HCT116 (cell line): ENCODE results near the gene SDF2L1. TPM values are rescaled to one million over a fixed set of nuclear protein-coding genes. Genes with fewer than 3 reads are reported as not detected.

Experiments used
- ATAC-seq: fragments of 200-7000 bp; cut with Tn5 transposase; 2 replicates; pipeline ENCODE4 v1.9.1; 2020; ENCODE audit warnings: mild to moderate bottlenecking, moderate library complexity
- BruUV-seq: library from RNA; stranded (reverse); fragments of 400-500 nt; replicated peaks from 2 replicates; lab custom pipeline; 2021; lab: Mats Ljungman, UMichigan
- CTCF ChIA-PET: fragments of 300-600 bp; sonication (Branson Sonifier 250); formaldehyde crosslinking; loops from one replicate; lab custom pipeline; 2021; ENCODE audit warnings: antibody characterized with exemption; lab: Charles Lee
- POLR2A ChIA-PET: fragments of 300-600, 350-600 bp; sonication (Branson Sonifier 250); formaldehyde crosslinking; loops from one replicate; lab custom pipeline; 2021; ENCODE audit warnings: antibody characterized with exemption; lab: Charles Lee
- RAD21 ChIA-PET, 2 experiments: fragments of 300-600 bp; sonication (Branson Sonifier 250); formaldehyde crosslinking; loops; one replicate each; lab custom pipeline; 2023; ENCODE audit warnings: low total read pairs in 2 of 2; ENCODE audit not compliant: uncharacterized antibody in 2 of 2, unreplicated experiment in 2 of 2, low non-redundant PET in 1 of 2; lab: Charles Lee
- DNase-seq: peaks from one replicate; pipeline ENCODE4 v3.0.0-alpha.2; 2010; ENCODE audit warnings: low read depth, low spot score
- H2AFZ ChIP-seq: fragments of 200-600 bp; shearing (Covaris generic), sonication (generic); 2 replicates; pipeline ENCODE4 v1.6.1; 2017; ENCODE audit warnings: low read depth, mixed run types, mixed read lengths, antibody characterized with exemption, low read length; ENCODE audit not compliant: poor library complexity, severe bottlenecking
- H3K27ac ChIP-seq: 2 replicates; pipeline ENCODE4 v1.5.1; 2012; ENCODE audit warnings: low read depth, low read length
- H3K27me3 ChIP-seq: fragments of 200-600 bp; sonication (generic); 2 replicates; pipeline ENCODE4 v1.6.1; 2016; ENCODE audit warnings: mixed run types, low read length, mixed read lengths; ENCODE audit not compliant: insufficient read depth
- H3K36me3 ChIP-seq, 2 experiments: fragments of 200-500 bp in 1 of 2; fragments of 200-600 bp in 1 of 2; sonication (Bioruptor generic) in 1 of 2; sonication (generic) in 1 of 2; 2 replicates each; pipeline versions ENCODE4 v1.5.1 to v1.6.1; 2014 to 2016; ENCODE audit warnings: low read length in 2 of 2, inconsistent platforms in 1 of 2, mixed read lengths in 1 of 2, mixed run types in 1 of 2; ENCODE audit not compliant: insufficient read depth in 2 of 2, control insufficient read depth in 1 of 2
- H3K4me1 ChIP-seq, 2 experiments: fragments of 200-600 bp in 1 of 2; sonication (generic) in 1 of 2; 2 replicates each; pipeline versions ENCODE4 v1.5.1 to v1.6.1; 2012 to 2017; ENCODE audit warnings: low read length in 2 of 2, inconsistent platforms in 1 of 2, mild to moderate bottlenecking in 1 of 2, mixed read lengths in 1 of 2, mixed run types in 1 of 2, moderate library complexity in 1 of 2; ENCODE audit not compliant: insufficient read depth in 2 of 2, control insufficient read depth in 1 of 2
- H3K4me2 ChIP-seq: fragments of 200-600 bp; sonication (generic); 2 replicates; pipeline ENCODE4 v1.6.1; 2017; ENCODE audit warnings: mixed run types, low read length, mixed read lengths
- H3K4me3 ChIP-seq, 2 experiments: fragments of 200-600 bp in 1 of 2; sonication (generic) in 1 of 2; replicated peaks in 1 of 2; 2 replicates each; pipeline ENCODE4 v1.5.1; 2011 to 2016; ENCODE audit warnings: low read length in 2 of 2, control low read depth in 1 of 2, low read depth in 1 of 2, mild to moderate bottlenecking in 1 of 2, mixed read lengths in 1 of 2, mixed run types in 1 of 2
- H3K79me2 ChIP-seq: fragments of 200-600 bp; sonication (generic); 2 replicates; pipeline ENCODE4 v1.6.1; 2017; ENCODE audit warnings: mild to moderate bottlenecking, mixed run types, low read length, moderate library complexity, mixed read lengths; ENCODE audit not compliant: insufficient read depth
- H3K9ac ChIP-seq: fragments of 200-600 bp; sonication (generic); 2 replicates; pipeline ENCODE4 v1.6.1; 2016; ENCODE audit warnings: low read length, mixed read lengths
- H3K9me2 ChIP-seq: fragments of 200-600 bp; sonication (generic), shearing (Covaris generic); 2 replicates; pipeline ENCODE4 v1.6.1; 2017; ENCODE audit warnings: mixed run types, mild to moderate bottlenecking, moderate library complexity; ENCODE audit not compliant: insufficient read depth
- H3K9me3 ChIP-seq, 2 experiments: fragments of 200-500 bp in 1 of 2; fragments of 200-600 bp in 1 of 2; sonication (Bioruptor generic) in 1 of 2; sonication (generic) in 1 of 2; 2 replicates each; pipeline ENCODE4 v1.6.1; 2014 to 2017; ENCODE audit warnings: low read length in 2 of 2, mixed read lengths in 2 of 2, inconsistent platforms in 1 of 2, low read depth in 1 of 2, mild to moderate bottlenecking in 1 of 2, mixed run types in 1 of 2, moderate library complexity in 1 of 2; ENCODE audit not compliant: control insufficient read depth in 1 of 2, insufficient read depth in 1 of 2
- H4K20me1 ChIP-seq: fragments of 200-600 bp; sonication (generic), shearing (Covaris generic); 2 replicates; pipeline ENCODE4 v1.6.1; 2017; ENCODE audit warnings: mixed run types, mild to moderate bottlenecking, moderate library complexity; ENCODE audit not compliant: insufficient read depth
- EGR1 ChIP-seq: IDR thresholded peaks from 2 replicates; pipeline ENCODE4 v1.6.1; 2012; ENCODE audit warnings: low read depth
- EZH2 ChIP-seq: fragments of 200-600 bp; sonication (generic); IDR thresholded peaks from 2 replicates; pipeline ENCODE4 v1.6.1; 2017; ENCODE audit warnings: antibody characterized with exemption, mixed run types
- EZH2phosphoT487 ChIP-seq: fragments of 200-600 bp; IDR thresholded peaks from 2 replicates; pipeline ENCODE4 v1.6.1; 2018; ENCODE audit warnings: antibody characterized with exemption, borderline replicate concordance
- MAX ChIP-seq: IDR thresholded peaks from 2 replicates; pipeline ENCODE4 v1.6.1; 2012
- POLR2AphosphoS5 ChIP-seq: IDR thresholded peaks from 2 replicates; pipeline ENCODE4 v1.6.1; 2011; ENCODE audit warnings: mild to moderate bottlenecking, low read depth, low read length, moderate library complexity
- RAD21 ChIP-seq: IDR thresholded peaks from 2 replicates; pipeline ENCODE4 v1.6.1; 2012; ENCODE audit warnings: low read depth, mild to moderate bottlenecking
- REST ChIP-seq: IDR thresholded peaks from 2 replicates; pipeline ENCODE4 v1.6.1; 2012; ENCODE audit warnings: low read depth
- SIN3A ChIP-seq: IDR thresholded peaks from 2 replicates; pipeline ENCODE4 v1.6.1; 2012; ENCODE audit warnings: low read depth
- SRF ChIP-seq: IDR thresholded peaks from 2 replicates; pipeline ENCODE4 v1.6.1; 2012; ENCODE audit warnings: low read depth
- TCF7L2 ChIP-seq: IDR thresholded peaks from 2 replicates; pipeline ENCODE4 v1.7.0; 2011; ENCODE audit warnings: borderline replicate concordance, inconsistent platforms; ENCODE audit not compliant: insufficient read depth, insufficient read length; ENCODE audit errors: extremely low read depth
- ZBTB33 ChIP-seq: IDR thresholded peaks from 2 replicates; pipeline ENCODE4 v1.6.1; 2011; ENCODE audit warnings: mild to moderate bottlenecking, low read length, moderate library complexity; ENCODE audit not compliant: insufficient replicate concordance; ENCODE audit errors: extremely low read depth
- ZFX ChIP-seq: fragments of 450-650 bp; IDR thresholded peaks from 2 replicates; pipeline ENCODE4 v1.6.1; 2017
- ZNF274 ChIP-seq: fragments of 200-500 bp; sonication (Bioruptor generic); IDR thresholded peaks from 2 replicates; pipeline ENCODE4 v1.6.1; 2014; ENCODE audit warnings: mild to moderate bottlenecking, low read depth, low read length, inconsistent platforms
- intact Hi-C: fragments of 100-400 bp; cut with micrococcal nuclease; formaldehyde crosslinking; loops from 2 replicates; pipeline ENCODE4 v1.10.0; 2022
- total RNA-seq: library from RNA; stranded (reverse); gene quantifications from one replicate; pipeline ENCODE4 v1.2.1, GENCODE V29; 2021; ENCODE audit not compliant: unreplicated experiment

SDF2L1 gene
- total RNA-seq, 1 experiment from 2014 or later, result 86.2 TPM

- ATAC-seq, result no peak
- ChIA-PET CTCF (no interaction called here), POLR2A (no interaction called here), RAD21 (no interaction called here)
- H3K9ac ChIP-seq, result no peak overlapping the region
- H3K9me3 ChIP-seq, result no peaks in the 10 kb centered on the region
- H2AFZ ChIP-seq, result no peak overlapping the region
- no peak overlapping the region for H3K27ac ChIP-seq
- H3K4me1 ChIP-seq, result peaks cover 0 to 4% of the 10 kb centered on the region in 2 experiments; a peak in 1 of 4 replicates
- no peaks in the 10 kb centered on the region for H3K27me3 ChIP-seq
- H4K20me1 ChIP-seq, result no peaks in the 10 kb centered on the region
- H3K79me2 ChIP-seq, result no peaks in the 10 kb centered on the region
- peaks cover 7 to 9% of the 10 kb centered on the region in 2 experiments; a peak in 3 of 4 replicates for H3K36me3 ChIP-seq
- BruUV-seq, result no TSS peak
- intact Hi-C loops, result no loop called here
- no peak overlapping the region for H3K4me3 ChIP-seq
- no peak for DNase-seq
- no peak overlapping the region for H3K4me2 ChIP-seq
- H3K9me2 ChIP-seq, result no peaks in the 10 kb centered on the region
- TF ChIP-seq TCF7L2, result no peak
- no peak for TF ChIP-seq ZBTB33
- TF ChIP-seq EZH2, result no peak
- no peak for TF ChIP-seq SRF
- TF ChIP-seq POLR2AphosphoS5, result no peak
- no peak for TF ChIP-seq REST
- TF ChIP-seq ZNF274, result no peak
- no peak for TF ChIP-seq MAX
- no peak for TF ChIP-seq SIN3A
- no peak for TF ChIP-seq ZFX
- TF ChIP-seq EGR1, result no peak
- TF ChIP-seq RAD21, result no peak
- TF ChIP-seq EZH2phosphoT487, result no peak
Observed at GRCh38 chr22:21686634-21687393, 44.7 kb downstream of the SDF2L1 start.
